Neural cell (in vitro differentiated cells): ENCODE data around the gene UQCRC1. TPM values are rescaled to one million over a fixed set of nuclear protein-coding genes. Genes with fewer than 3 reads are reported as not detected.

Experiments used
- H2AFZ ChIP-seq: fragments of 200-600, 300-800 bp; sonication (generic), shearing (Covaris generic); 2 replicates; pipeline ENCODE4 v1.6.0; 2014; ENCODE audit warnings: low read depth, mild to moderate bottlenecking, antibody characterized with exemption, low read length, moderate library complexity
- H3F3A ChIP-seq: fragments of 200-600 bp; shearing (Covaris generic); 2 replicates; pipeline ENCODE4 v1.6.1; 2016; ENCODE audit warnings: mild to moderate bottlenecking, moderate library complexity, mixed read lengths, antibody characterized with exemption, low read length; ENCODE audit not compliant: insufficient read depth, poor library complexity, severe bottlenecking
- H3K27ac ChIP-seq: fragments of 200-600, 300-800 bp; sonication (generic), shearing (Covaris generic); 2 replicates; pipeline ENCODE4 v1.5.1; 2014; ENCODE audit warnings: mild to moderate bottlenecking, low read length, moderate library complexity
- H3K27me3 ChIP-seq: fragments of 300-800, 200-600 bp; sonication (generic), shearing (Covaris generic); 2 replicates; pipeline ENCODE4 v1.6.0; 2014; ENCODE audit warnings: mild to moderate bottlenecking, low read depth, low read length, moderate library complexity; ENCODE audit not compliant: insufficient read depth
- H3K36me3 ChIP-seq: fragments of 300-800, 200-600 bp; sonication (generic), shearing (Covaris generic); 2 replicates; pipeline ENCODE4 v1.5.1; 2014; ENCODE audit warnings: mild to moderate bottlenecking, antibody characterized with exemption, low read length, moderate library complexity; ENCODE audit not compliant: insufficient read depth
- H3K4me2 ChIP-seq: fragments of 300-800, 200-600 bp; sonication (generic), shearing (Covaris generic); 2 replicates; pipeline ENCODE4 v1.6.0; 2014; ENCODE audit warnings: mild to moderate bottlenecking, low read length
- H3K4me3 ChIP-seq: fragments of 300-800, 200-600 bp; sonication (generic), shearing (Covaris generic); 2 replicates; pipeline ENCODE4 v1.5.1; 2014; ENCODE audit warnings: mild to moderate bottlenecking, low read length, moderate library complexity
- H3K79me2 ChIP-seq: fragments of 200-600 bp; shearing (Covaris generic); replicated peaks from 2 replicates; pipeline ENCODE4 v1.6.0; 2014; ENCODE audit warnings: mild to moderate bottlenecking, low read length, moderate library complexity; ENCODE audit not compliant: insufficient read depth
- H3K9ac ChIP-seq: fragments of 300-800, 200-600 bp; sonication (generic), shearing (Covaris generic); 2 replicates; pipeline ENCODE4 v1.6.1; 2016; ENCODE audit warnings: mild to moderate bottlenecking, low read length, mixed read lengths
- H3K9me2 ChIP-seq: fragments of 200-600 bp; shearing (Covaris generic); 2 replicates; pipeline ENCODE4 v1.6.1; 2016; ENCODE audit warnings: mild to moderate bottlenecking, low read length, mixed read lengths; ENCODE audit not compliant: insufficient read depth
- H3K9me3 ChIP-seq: fragments of 200-600, 300-800 bp; sonication (generic), shearing (Covaris generic); 2 replicates; pipeline ENCODE4 v1.6.1; 2016; ENCODE audit warnings: mild to moderate bottlenecking, mixed run types, low read length, moderate library complexity, mixed read lengths
- H4K20me1 ChIP-seq: fragments of 200-600 bp; shearing (Covaris generic); 2 replicates; pipeline ENCODE4 v1.6.1; 2016; ENCODE audit warnings: mild to moderate bottlenecking, mixed run types; ENCODE audit not compliant: insufficient read depth
- CTCF ChIP-seq: fragments of 450-650 bp; IDR thresholded peaks from 2 replicates; pipeline ENCODE4 v1.5.1; 2014; ENCODE audit warnings: antibody characterized with exemption, mild to moderate bottlenecking, moderate library complexity; ENCODE audit not compliant: poor library complexity, severe bottlenecking
- EP300 ChIP-seq: fragments of 450-650 bp; conservative IDR thresholded peaks from 2 replicates; pipeline ENCODE4 v1.6.1; 2014; ENCODE audit warnings: antibody characterized with exemption, mild to moderate bottlenecking, moderate library complexity; ENCODE audit not compliant: poor library complexity, severe bottlenecking
- EZH2 ChIP-seq: fragments of 200-600, 300-800 bp; shearing (Covaris generic), sonication (generic); IDR thresholded peaks from 2 replicates; pipeline ENCODE4 v1.6.1; 2014; ENCODE audit warnings: antibody characterized with exemption, low read length, borderline replicate concordance, mild to moderate bottlenecking; ENCODE audit not compliant: insufficient read depth, poor library complexity, severe bottlenecking
- MXI1 ChIP-seq: fragments of 450-650 bp; conservative IDR thresholded peaks from 2 replicates; pipeline ENCODE4 v1.6.1; 2014; ENCODE audit warnings: antibody characterized with exemption, mild to moderate bottlenecking; ENCODE audit not compliant: poor library complexity, severe bottlenecking
- POLR2AphosphoS5 ChIP-seq: IDR thresholded peaks from 2 replicates; pipeline ENCODE4 v1.6.1; 2012
- RAD21 ChIP-seq: fragments of 450-650 bp; conservative IDR thresholded peaks from 2 replicates; pipeline ENCODE4 v1.6.1; 2014; ENCODE audit warnings: antibody characterized with exemption, mild to moderate bottlenecking, moderate library complexity
- SMC3 ChIP-seq: fragments of 450-650 bp; conservative IDR thresholded peaks from 2 replicates; pipeline ENCODE4 v1.6.1; 2014; ENCODE audit warnings: antibody characterized with exemption, mild to moderate bottlenecking, moderate library complexity; ENCODE audit not compliant: poor library complexity
- TAF1 ChIP-seq: IDR thresholded peaks from 2 replicates; pipeline ENCODE4 v1.6.1; 2012; ENCODE audit warnings: low read depth
- polyA plus RNA-seq: library from polyadenylated mRNA; depleted of rRNA; stranded (reverse); fragments of >200 nt; gene quantifications from 2 replicates; pipeline ENCODE4 v1.2.3, GENCODE V29; 2014
- TF ChIP-seq, protein P1 (sequence below): IDR thresholded peaks from 2 replicates; pipeline ENCODE4 v1.6.1; 2012; ENCODE audit warnings: borderline replicate concordance

The UQCRC1 gene
- polyA plus RNA-seq, 1 donor from 2014 or later, result 333 TPM

GRCh38 chr3:48599077-48599501, 10.4 kb downstream of the UQCRC1 start:
- Histone ChIP-seq H3K36me3 (no peaks in the 10 kb centered on the region), H3K9ac (no peak overlapping the region), H3K4me3 (no peak overlapping the region), H3F3A (no peaks in the 10 kb centered on the region), H3K79me2 (no peaks in the 10 kb centered on the region), H3K27me3 (no peaks in the 10 kb centered on the region), H3K9me2 (no peaks in the 10 kb centered on the region), H4K20me1 (no peaks in the 10 kb centered on the region), H2AFZ (no peak overlapping the region), H3K4me2 (no peak overlapping the region), H3K9me3 (no peaks in the 10 kb centered on the region), H3K27ac (no peak overlapping the region)
- TF ChIP-seq POLR2AphosphoS5, result no peak
- TF ChIP-seq RAD21, result no peak
- TF ChIP-seq CTCF, result no peak
- TF ChIP-seq EP300, result no peak
- TF ChIP-seq SMC3, result no peak
- TF ChIP-seq, protein P1, sequence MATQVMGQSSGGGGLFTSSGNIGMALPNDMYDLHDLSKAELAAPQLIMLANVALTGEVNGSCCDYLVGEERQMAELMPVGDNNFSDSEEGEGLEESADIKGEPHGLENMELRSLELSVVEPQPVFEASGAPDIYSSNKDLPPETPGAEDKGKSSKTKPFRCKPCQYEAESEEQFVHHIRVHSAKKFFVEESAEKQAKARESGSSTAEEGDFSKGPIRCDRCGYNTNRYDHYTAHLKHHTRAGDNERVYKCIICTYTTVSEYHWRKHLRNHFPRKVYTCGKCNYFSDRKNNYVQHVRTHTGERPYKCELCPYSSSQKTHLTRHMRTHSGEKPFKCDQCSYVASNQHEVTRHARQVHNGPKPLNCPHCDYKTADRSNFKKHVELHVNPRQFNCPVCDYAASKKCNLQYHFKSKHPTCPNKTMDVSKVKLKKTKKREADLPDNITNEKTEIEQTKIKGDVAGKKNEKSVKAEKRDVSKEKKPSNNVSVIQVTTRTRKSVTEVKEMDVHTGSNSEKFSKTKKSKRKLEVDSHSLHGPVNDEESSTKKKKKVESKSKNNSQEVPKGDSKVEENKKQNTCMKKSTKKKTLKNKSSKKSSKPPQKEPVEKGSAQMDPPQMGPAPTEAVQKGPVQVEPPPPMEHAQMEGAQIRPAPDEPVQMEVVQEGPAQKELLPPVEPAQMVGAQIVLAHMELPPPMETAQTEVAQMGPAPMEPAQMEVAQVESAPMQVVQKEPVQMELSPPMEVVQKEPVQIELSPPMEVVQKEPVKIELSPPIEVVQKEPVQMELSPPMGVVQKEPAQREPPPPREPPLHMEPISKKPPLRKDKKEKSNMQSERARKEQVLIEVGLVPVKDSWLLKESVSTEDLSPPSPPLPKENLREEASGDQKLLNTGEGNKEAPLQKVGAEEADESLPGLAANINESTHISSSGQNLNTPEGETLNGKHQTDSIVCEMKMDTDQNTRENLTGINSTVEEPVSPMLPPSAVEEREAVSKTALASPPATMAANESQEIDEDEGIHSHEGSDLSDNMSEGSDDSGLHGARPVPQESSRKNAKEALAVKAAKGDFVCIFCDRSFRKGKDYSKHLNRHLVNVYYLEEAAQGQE, result no peak
- TF ChIP-seq MXI1, result no peak
- no peak for TF ChIP-seq EZH2
- no peak for TF ChIP-seq TAF1

DNA sequence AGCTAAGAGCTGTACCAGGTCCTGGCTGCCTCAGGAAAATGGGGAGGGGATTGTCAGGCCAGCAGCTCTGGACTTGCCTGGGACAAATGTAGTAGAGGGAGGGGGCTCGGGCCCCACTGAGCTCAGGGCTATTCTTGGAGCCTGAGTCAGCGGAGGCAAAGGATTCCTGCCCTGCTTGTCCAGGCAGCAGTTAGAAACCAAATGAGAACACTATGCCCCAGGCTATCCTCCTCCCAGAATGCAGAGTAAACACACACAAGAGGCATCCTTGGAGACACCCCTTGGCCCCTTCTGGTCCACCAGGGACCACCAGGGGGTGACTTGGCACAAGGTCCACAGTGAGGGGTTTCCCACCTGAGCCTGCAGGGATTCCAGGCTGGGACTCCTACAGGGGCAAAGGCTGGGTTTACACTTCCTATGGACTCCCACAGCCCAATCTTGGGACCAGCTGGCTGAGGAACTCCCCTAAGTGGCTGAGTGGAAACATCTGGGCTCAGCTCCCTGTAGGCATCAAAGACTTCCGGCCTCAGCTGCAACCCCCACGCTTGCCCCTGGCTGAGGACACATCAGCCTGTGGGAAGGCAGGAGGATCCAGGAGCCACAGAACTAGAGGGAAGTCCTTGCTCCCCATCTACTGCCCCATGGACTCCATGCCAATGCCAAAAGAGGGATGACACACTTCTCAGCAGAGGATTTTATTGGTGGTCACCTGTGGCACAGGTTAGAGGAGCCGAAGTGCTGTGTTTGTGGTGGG, 10.9 kb downstream of the UQCRC1 start:
- H3K27me3 ChIP-seq, result no peaks in the 10 kb centered on the region
- no peak overlapping the region for H3K4me2 ChIP-seq
- H4K20me1 ChIP-seq, result no peaks in the 10 kb centered on the region
- H3K9ac ChIP-seq, result no peak overlapping the region
- H3K79me2 ChIP-seq, result no peaks in the 10 kb centered on the region
- no peaks in the 10 kb centered on the region for H3F3A ChIP-seq
- no peaks in the 10 kb centered on the region for H3K9me2 ChIP-seq
- H3K9me3 ChIP-seq, result no peaks in the 10 kb centered on the region
- no peak overlapping the region for H3K4me3 ChIP-seq
- TF ChIP-seq POLR2AphosphoS5 (no peak), EP300 (no peak), EZH2 (no peak), SMC3 (no peak), RAD21 (no peak), MXI1 (no peak), CTCF (no peak), TAF1 (no peak)
- TF ChIP-seq, protein P1, result no peak
- H3K36me3 ChIP-seq, result no peaks in the 10 kb centered on the region
- H2AFZ ChIP-seq, result no peak overlapping the region
- no peak overlapping the region for H3K27ac ChIP-seq
